ENCODE measurements around the gene RNASE11.
"Not testable (repeated sequence)": the region's sequence is repeated elsewhere in the genome, so short reads cannot be mapped to it uniquely, and the experiment has no call there.

Gene RNASE11

DNA sequence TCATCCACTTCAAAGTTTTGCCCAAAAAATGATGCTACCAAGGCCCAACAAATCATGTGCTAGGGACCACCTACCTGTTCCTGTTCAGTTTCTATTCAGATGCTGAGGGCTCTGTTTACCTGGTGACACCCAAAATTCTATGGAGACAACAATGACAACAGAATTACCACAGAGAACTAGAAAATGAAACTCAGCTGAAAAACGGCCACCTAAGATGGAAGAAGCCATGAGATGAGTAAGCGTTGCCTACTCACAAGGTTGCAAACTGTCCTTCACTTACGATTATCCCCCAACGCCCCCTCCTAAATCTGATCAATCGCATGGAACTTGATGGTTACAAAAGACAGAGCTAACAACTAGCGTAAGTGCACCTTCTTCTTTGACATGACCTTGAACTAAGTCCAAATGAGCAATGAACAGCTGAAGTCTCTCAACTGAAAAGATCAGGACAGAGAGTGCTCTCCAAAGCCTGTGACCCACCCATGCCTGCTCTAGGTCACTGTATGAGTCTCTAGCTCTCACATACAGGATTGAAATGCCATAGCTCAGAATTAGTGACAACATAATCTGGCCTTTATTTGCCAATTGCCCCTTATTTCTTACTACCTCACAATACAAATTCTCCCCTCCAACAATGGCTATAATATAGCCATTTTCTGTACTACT is at the start of gene RNASE11:
Gene RNASE11, minus strand, starts transcription at position 513 of the 666 bp plus-strand sequence.
- DNase-seq, result no peak

DNA sequence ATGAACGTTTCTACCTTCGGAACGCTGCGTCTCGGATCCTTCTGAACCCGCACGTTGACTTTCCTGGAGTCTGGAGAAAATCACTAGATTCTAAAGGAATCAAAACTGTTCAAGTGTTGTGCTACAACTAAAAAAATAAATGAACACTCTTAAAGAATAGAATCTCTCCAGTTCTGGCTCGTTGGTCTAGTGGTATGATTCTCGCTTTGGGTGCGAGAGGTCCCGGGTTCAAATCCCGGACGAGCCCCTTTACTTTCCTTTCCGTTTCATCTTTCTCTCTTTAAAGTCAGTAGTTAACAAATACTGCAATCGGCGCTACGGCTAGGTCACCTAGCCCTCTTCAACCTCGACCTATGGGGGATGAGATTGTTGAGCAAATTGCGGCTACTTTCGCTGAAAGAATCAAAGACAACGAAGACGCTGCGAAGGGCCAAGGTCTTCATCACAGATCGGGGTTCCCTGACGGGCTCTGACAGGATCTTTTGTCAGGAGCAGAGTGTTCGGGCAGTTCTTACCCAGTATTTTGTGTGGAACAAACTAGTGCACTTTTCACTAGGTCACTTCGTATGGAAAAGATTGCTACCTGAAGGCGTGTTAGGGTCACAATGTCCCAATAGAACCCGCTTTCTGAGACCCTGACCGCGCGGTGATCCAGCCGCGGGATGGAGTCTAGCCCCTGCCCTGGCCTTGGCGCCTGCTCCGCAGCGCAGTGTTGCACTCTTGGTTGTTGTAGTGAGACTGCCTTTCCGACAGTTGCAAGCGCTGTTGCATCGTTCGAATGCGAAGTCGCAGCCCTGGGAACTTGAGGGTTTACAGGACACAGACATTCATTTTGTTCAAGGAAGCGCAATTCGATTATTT is 45.3 kb upstream of the RNASE11 start:
- DNase-seq, result peak; percentile 88

- DNase-seq, result peak; percentile 81
Observed at GRCh38 chr14:20632448-20632830, 44.6 kb upstream of the RNASE11 start.

DNA sequence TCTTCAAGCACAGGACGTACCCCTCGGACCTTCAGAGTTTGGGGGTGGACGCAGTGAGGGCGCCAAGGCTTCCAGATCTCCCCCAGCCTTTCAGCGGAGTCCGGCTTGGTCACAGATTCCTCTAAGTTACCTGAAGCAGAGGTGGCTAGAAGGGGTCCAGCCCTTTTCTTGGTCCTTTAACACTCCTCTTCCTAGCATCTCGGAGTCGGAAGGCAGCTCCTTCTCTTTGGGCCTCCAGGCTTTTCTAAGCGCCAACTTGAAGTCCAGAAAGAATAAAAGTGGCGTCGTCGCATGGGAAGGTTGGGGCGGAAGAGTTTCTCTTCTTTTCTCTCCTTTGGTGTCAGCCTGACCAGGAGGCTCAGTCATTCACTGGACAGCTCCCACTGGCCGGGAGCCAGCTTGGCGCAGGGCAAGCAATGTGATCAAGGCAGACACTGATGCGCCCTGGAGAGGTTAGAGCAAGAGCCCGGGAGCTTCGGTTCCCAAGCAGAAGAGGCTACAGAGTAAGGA is 44.1 kb upstream of the RNASE11 start:
- DNase-seq, result peak; percentile 67

- peak; percentile 82 for DNase-seq
Observed at GRCh38 chr14:20631023-20631879, 43.5 kb upstream of the RNASE11 start.

DNA sequence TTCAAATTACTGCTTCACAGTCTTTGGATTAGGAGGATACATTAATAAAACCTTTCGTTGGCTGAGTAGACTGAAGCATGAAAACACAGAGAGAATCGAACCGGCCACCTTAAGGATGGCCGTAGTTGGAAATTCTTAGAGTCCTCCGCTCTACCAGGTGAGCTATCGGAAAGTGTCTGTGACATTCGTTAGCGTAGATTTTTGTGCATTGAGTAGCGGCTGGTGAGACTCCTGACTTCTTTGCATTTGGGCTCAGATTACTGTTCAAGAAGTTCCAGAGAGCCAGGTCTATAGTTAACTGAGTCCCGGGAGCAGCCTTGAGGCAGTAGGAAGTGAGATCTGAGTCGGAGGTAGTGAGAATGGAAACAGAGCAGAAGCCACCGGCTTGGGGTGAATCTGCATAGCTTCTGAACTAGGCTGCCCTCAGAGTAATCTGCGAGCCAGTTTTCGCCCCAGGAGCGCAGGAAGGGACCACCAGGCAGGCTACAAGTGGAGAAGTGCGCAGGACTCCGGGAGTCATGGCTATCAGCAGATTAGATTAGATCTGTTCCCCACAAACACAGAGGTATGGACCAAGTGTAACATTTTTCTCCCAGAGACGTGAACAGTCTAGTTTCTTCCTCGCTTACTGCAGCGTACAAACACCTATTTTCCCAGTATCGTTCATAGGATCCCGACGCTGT is 42.7 kb upstream of the RNASE11 start:
- DNase-seq, result peak; percentile 77

DNA sequence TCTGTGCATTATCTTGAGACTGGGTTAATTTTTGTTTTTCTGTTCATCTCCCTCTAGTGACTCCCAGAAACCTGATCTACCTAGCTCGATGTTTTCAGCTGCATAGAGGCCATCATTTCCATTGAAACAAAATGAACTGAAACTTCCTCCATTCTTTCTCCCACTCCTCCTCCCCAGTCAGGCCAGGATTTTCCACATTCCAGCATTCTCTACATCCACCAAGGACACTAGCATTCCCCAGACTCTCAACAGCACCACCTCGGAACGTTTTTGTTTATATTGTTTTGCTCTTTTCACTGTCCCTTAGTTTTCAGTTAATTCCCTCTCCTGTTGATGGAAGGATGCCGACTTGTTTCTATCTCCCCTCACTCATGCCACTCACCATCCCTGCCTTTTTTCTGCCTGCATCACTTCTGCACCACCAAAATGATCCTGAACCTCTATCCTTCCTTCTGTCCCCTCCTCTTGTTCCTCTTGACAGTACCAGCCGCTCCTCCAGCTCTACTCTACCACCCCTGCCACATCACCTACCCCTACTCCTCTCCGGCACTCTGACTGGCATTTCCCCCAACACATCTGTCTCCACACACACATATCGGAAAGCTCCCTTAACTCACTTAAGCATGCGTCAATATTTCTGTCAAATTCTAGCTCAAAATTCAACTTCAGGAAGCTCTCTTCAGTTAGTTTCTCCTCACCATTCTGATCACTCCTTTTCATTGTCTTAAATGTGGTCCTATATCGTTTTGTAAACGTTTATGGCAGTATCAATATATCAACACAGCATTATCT is 40.5 kb upstream of the RNASE11 start:
- DNase-seq, result no peak

DNA sequence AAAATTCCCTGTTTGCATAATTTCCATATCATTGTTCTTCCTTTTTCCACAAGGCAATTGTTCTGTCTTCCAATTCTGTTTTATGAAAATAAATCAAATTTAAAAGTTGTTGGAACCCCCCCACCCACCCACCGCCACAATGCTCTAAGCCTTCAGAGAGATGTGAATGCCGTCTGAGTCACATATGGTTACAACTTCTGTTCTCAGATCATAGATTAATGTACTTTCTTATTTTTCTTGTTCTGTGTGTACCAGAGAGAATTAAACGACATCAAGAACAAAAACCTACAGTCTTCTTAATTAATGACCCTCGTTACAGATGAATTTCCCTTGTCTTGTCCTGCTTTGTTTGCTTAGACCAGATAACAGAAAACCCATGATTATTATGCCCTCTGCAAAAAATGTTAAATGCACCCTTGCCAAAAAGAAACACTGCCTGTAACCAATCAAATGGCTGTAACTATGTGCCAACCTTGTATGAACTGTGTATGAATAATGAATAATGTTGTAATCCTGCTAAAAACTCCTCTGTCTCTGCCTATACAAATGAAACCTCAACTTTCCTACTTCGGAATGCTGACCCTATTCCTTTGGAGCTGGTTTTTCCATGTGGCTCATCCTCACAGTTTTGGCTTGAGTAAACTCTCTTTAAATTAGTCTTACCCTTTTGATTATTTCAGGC is 39.7 kb upstream of the RNASE11 start:
- DNase-seq, result no peak

- DNase-seq, result no peak
Observed at GRCh38 chr14:20626274-20626673, 38.5 kb upstream of the RNASE11 start.

- DNase-seq, result peak; percentile 74
Observed at GRCh38 chr14:20624495-20625070, 36.8 kb upstream of the RNASE11 start.

DNA sequence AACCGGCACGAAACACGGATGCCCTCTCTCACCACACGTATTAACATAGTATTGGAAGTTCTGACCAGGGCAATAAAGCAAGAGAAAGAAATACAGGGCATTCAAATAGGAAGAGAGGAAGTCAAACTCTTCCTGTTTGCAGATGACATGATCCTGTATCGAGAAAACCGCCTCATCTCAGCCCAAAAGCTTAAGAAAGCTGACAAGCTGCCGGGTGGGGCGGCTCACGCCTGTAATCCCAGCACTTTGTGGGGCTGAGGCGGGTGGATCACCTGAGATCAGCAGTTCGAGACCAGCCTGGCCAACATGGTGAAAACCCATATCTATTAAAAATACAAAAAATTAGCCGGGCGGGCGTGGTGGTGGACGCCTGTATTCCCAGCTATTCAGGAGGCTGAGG is 36.0 kb upstream of the RNASE11 start:
- no peak for DNase-seq

GRCh38 chr14:20622816-20623291 is 35.1 kb upstream of the RNASE11 start:
- no peak for DNase-seq

- DNase-seq, result no peak
Observed at GRCh38 chr14:20620798-20621478, 33.1 kb upstream of the RNASE11 start.

GRCh38 chr14:20619688-20620087 is 31.9 kb upstream of the RNASE11 start:
- not testable (repeated sequence) for DNase-seq

DNA sequence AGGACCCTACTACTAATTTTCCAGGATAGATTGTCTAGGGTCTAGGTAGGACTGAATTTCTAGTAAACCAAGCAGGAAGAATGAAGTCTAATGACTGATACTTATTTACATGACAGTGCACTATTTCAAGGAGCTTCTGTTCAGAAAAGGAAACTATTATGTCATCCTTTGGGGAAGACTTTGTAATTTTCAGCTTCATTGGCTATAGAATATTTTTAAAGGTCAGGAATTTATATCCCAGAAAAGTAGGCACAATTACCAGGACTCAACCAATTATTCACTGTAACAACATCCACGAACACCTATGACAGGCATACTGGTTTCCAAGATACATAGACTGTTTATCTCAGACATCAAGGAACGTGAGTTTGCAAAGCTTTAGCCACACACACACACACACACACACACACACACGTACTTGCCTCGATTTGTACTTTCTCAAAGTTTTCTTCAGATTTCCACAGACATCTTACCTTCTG is 30.5 kb upstream of the RNASE11 start:
- DNase-seq, result no peak

DNA sequence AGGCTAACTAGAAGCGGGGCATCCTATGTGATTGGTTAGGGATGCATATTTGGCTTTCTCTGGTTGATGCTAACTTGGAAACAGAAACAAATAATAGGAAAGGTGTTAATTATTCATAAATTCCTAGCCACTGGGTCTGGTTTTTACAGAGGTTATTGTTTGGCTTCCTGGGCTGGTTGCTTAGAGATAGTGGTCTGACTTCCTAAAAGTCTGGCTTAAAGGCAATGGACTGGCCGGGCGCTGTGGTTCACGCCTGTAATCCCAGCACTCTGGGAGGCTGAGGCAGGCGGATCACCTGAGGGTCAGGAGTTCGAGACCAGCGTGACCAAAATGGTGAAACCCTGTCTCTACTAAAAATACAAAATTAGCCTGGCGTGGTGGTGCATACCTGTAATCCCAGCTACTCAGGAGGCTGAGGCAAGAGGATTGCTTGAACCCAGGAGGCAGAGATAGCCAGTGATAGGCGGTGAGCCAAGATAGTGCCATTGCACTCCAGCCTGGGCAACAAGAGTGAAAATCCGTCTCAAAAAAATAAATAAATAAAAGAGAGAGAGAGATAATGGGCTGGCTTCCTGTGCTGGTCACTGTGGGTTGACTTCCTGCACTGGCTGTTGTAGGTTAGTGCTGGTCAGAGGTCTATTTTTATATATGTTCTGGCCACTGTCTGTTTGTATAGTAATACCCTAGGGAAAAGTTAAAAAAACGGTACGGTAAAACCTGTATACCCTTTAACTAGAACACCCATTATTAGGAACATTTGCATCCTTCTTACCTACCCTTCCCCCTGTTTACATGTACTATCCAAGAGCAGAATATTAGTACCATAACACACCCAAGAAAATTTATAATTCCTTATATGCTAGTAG is 29.6 kb upstream of the RNASE11 start:
- no peak for DNase-seq

- DNase-seq, result no peak
Observed at GRCh38 chr14:20615996-20616395, 28.2 kb upstream of the RNASE11 start.

GRCh38 chr14:20614038-20614840 is 26.4 kb upstream of the RNASE11 start:
- DNase-seq, result no peak
